K562 (cell line): Measurements from ENCODE around the gene ZNF74. TPM values are rescaled to one million over a fixed set of nuclear protein-coding genes. Genes with fewer than 3 reads are reported as not detected.
A peak's percentile ranks its signal among the peaks of the same experiment; 100 is the strongest.

Experiments
- CC2D1A ChIP-seq: fragments of 450-650 bp; IDR thresholded peaks from 2 replicates; pipeline ENCODE4 v1.6.1; 2017; ENCODE audit warnings: mild to moderate bottlenecking
- CHD2 ChIP-seq: IDR thresholded peaks from 2 replicates; pipeline ENCODE4 v1.6.1; 2011; ENCODE audit warnings: low read depth, low read length
- HNRNPL ChIP-seq: fragments of 200-400 bp; formaldehyde crosslinking; IDR thresholded peaks from 2 replicates; pipeline ENCODE4 v1.6.1; 2017; ENCODE audit warnings: low read depth, mild to moderate bottlenecking, low read length
- MTA3 ChIP-seq: fragments of 450-650 bp; formaldehyde crosslinking; IDR thresholded peaks from 2 replicates; pipeline ENCODE4 v1.6.1; 2017; ENCODE audit warnings: mild to moderate bottlenecking, borderline replicate concordance
- MXD1 ChIP-seq: fragments of 250-450 bp; sonication (Bioruptor Pico); IDR thresholded peaks from 2 replicates; pipeline ENCODE4 v1.8.0; 2021; ENCODE audit warnings: borderline replicate concordance, mild to moderate bottlenecking, moderate library complexity; ENCODE audit not compliant: poor library complexity, severe bottlenecking
- POLR2G ChIP-seq: fragments of 200-400 bp; formaldehyde crosslinking; IDR thresholded peaks from 2 replicates; pipeline ENCODE4 v1.6.1; 2017; ENCODE audit warnings: low read depth, mild to moderate bottlenecking, antibody characterized with exemption, low read length, moderate library complexity
- PRMT5 ChIP-seq: sonication (generic); formaldehyde crosslinking; IDR thresholded peaks from 2 replicates; pipeline ENCODE4 v1.5.0; 2020; ENCODE audit warnings: missing genetic modification reagents
- RBFOX2 ChIP-seq: fragments of 200-400 bp; formaldehyde crosslinking; IDR thresholded peaks from 2 replicates; pipeline ENCODE4 v1.6.1; 2017; ENCODE audit warnings: low read depth, mild to moderate bottlenecking, low read length, moderate library complexity
- RBM34 ChIP-seq: fragments of 200-400 bp; formaldehyde crosslinking; IDR thresholded peaks from 2 replicates; pipeline ENCODE4 v1.6.1; 2018; ENCODE audit warnings: low read length, borderline replicate concordance; ENCODE audit not compliant: insufficient read depth
- RFX7 ChIP-seq: fragments of 250-450 bp; sonication (Bioruptor Pico); IDR thresholded peaks from 2 replicates; pipeline ENCODE4 v1.5.1; 2021; ENCODE audit warnings: mild to moderate bottlenecking
- TCF7L2 ChIP-seq: fragments of 150-350 bp; IDR thresholded peaks from 2 replicates; pipeline ENCODE4 v1.6.1; 2016; ENCODE audit warnings: low read depth, mild to moderate bottlenecking, low read length, moderate library complexity
- ZBED1 ChIP-seq: IDR thresholded peaks from 2 replicates; pipeline ENCODE4 v1.6.1; 2014
- ZNF184 ChIP-seq: sonication (generic); formaldehyde crosslinking; IDR thresholded peaks from 2 replicates; pipeline ENCODE4 v1.5.0; 2020; ENCODE audit warnings: missing genetic modification reagents
- ZNF695 ChIP-seq: fragments of 450-650 bp; formaldehyde crosslinking; IDR thresholded peaks from 2 replicates; pipeline ENCODE4 v1.4.0; 2020; ENCODE audit warnings: mild to moderate bottlenecking, moderate library complexity
- polyA plus RNA-seq, 8 experiments: library from polyadenylated mRNA; depleted of rRNA in 4 of 8; stranded (reverse) in 5 of 8; unstranded in 3 of 8; fragments of >200 nt; fragmentation: Nextera tagmentation in 2 of 8; fragmentation: Illumina TruSeq in 1 of 8; extraction: Ambion mirVana in 2 of 8; extraction: Trizol in 1 of 8; gene quantifications; 2 replicates each; pipeline versions ENCODE4 v1.2.1 to v1.2.3, GENCODE V29; 2011 to 2014; ENCODE audit warnings: inconsistent platforms in 1 of 8, missing spikeins in 1 of 8
- total RNA-seq, 7 experiments: library from RNA; depleted of rRNA in 6 of 7; stranded (reverse); fragments of >200 nt in 6 of 7; fragmentation: Illumina TruSeq in 2 of 7; extraction: Trizol in 2 of 7; gene quantifications; 2 replicates each; pipeline versions ENCODE4 v1.2.1 to v1.2.3, GENCODE V29; 2011 to 2021; ENCODE audit warnings: low replicate concordance in 1 of 7
- TF ChIP-seq, protein P1 (sequence below): sonication (generic); formaldehyde crosslinking; IDR thresholded peaks from 2 replicates; pipeline ENCODE4 v1.8.1; 2023; ENCODE audit warnings: mild to moderate bottlenecking, missing genetic modification reagents
- TF ChIP-seq, protein P2 (sequence below): sonication (generic); formaldehyde crosslinking; IDR thresholded peaks from 2 replicates; pipeline ENCODE4 v1.8.0; 2022; ENCODE audit warnings: mild to moderate bottlenecking, low read depth, missing genetic modification reagents
- TF ChIP-seq, protein P3 (sequence below): fragments of 250-450 bp; sonication (Bioruptor Pico); IDR thresholded peaks from 2 replicates; pipeline ENCODE4 v1.5.0; 2021
- TF ChIP-seq, protein P4 (sequence below), 2 experiments: IDR thresholded peaks in 1 of 2; conservative IDR thresholded peaks in 1 of 2; 2 replicates each; pipeline ENCODE4 v1.6.1; 2016; ENCODE audit warnings: low read depth in 2 of 2, mild to moderate bottlenecking in 1 of 2, missing compliant biosample characterization in 1 of 2, missing genetic modification characterization in 1 of 2, moderate library complexity in 1 of 2

ZNF74 gene
- total and polyA plus RNA-seq, 9 of the 15 experiments (the other 6 are each of a cell fraction or from before 2014, with no cell fraction given): 2.4 to 53.5 (median 31.5) TPM

DNA sequence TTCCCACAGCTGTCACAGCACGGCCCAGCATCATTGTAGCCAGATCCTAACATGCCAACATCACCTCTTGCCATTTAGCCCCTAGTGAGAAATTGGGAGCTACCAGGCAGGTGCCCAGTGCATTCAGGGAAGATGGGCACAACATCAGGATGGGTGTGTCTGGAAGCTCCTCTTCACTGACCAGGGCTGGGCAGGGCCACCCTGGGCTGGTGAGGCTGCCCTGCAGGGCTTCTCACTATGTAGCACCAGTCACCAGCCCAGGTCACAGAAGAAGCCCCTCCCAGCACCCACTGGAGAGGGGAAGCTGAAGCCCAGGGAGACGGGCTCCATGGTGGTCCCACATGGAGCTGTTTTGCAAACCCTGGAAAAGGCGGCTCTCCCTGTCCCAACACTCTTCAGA, 13.9 kb downstream of the ZNF74 start (continued):
- TF ChIP-seq CC2D1A: no peak
- 0 out of 2 replicates have a peak, but pooled peaks have one; percentile 4 for TF ChIP-seq RFX7 (CRISPR knock-in tag)
- TF ChIP-seq MTA3: peak; percentile 63; the same call in 1 of the 2 replicates
- TF ChIP-seq RBM34: no peak
- 0 out of 2 replicates have a peak, but pooled peaks have one; percentile 25 for TF ChIP-seq CHD2
- TF ChIP-seq MXD1: no peak
- 0 out of 2 replicates have a peak, but pooled peaks have one; percentile 31 for TF ChIP-seq POLR2G
- 0 out of 2 replicates have a peak, but pooled peaks have one; percentile 34 for TF ChIP-seq ZNF695 (CRISPR knock-in tag)
- TF ChIP-seq HNRNPL: no peak
- TF ChIP-seq, protein P1, sequence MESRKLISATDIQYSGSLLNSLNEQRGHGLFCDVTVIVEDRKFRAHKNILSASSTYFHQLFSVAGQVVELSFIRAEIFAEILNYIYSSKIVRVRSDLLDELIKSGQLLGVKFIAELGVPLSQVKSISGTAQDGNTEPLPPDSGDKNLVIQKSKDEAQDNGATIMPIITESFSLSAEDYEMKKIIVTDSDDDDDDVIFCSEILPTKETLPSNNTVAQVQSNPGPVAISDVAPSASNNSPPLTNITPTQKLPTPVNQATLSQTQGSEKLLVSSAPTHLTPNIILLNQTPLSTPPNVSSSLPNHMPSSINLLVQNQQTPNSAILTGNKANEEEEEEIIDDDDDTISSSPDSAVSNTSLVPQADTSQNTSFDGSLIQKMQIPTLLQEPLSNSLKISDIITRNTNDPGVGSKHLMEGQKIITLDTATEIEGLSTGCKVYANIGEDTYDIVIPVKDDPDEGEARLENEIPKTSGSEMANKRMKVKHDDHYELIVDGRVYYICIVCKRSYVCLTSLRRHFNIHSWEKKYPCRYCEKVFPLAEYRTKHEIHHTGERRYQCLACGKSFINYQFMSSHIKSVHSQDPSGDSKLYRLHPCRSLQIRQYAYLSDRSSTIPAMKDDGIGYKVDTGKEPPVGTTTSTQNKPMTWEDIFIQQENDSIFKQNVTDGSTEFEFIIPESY: no peak
- no peak for TF ChIP-seq ZNF184
- TF ChIP-seq, protein P2, sequence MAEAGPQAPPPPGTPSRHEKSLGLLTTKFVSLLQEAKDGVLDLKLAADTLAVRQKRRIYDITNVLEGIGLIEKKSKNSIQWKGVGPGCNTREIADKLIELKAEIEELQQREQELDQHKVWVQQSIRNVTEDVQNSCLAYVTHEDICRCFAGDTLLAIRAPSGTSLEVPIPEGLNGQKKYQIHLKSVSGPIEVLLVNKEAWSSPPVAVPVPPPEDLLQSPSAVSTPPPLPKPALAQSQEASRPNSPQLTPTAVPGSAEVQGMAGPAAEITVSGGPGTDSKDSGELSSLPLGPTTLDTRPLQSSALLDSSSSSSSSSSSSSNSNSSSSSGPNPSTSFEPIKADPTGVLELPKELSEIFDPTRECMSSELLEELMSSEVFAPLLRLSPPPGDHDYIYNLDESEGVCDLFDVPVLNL: 0 out of 2 replicates have a peak, but pooled peaks have one; percentile 14
- 0 out of 2 replicates have a peak, but pooled peaks have one; percentile 38 for TF ChIP-seq ZBED1
- peak; percentile 15; the same call in 1 of the 2 replicates for TF ChIP-seq RBFOX2
- 0 out of 2 replicates have a peak, but pooled peaks have one; percentile 13 for TF ChIP-seq TCF7L2
- TF ChIP-seq, protein P3, sequence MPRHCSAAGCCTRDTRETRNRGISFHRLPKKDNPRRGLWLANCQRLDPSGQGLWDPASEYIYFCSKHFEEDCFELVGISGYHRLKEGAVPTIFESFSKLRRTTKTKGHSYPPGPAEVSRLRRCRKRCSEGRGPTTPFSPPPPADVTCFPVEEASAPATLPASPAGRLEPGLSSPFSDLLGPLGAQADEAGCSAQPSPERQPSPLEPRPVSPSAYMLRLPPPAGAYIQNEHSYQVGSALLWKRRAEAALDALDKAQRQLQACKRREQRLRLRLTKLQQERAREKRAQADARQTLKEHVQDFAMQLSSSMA (CRISPR knock-in tag): no peak
- 0 out of 2 replicates have a peak, but pooled peaks have one; percentile 31 for TF ChIP-seq PRMT5 (CRISPR knock-in tag)
- TF ChIP-seq, protein P4, sequence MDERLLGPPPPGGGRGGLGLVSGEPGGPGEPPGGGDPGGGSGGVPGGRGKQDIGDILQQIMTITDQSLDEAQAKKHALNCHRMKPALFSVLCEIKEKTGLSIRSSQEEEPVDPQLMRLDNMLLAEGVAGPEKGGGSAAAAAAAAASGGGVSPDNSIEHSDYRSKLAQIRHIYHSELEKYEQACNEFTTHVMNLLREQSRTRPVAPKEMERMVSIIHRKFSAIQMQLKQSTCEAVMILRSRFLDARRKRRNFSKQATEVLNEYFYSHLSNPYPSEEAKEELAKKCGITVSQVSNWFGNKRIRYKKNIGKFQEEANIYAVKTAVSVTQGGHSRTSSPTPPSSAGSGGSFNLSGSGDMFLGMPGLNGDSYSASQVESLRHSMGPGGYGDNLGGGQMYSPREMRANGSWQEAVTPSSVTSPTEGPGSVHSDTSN (CRISPR knock-in tag; IDR thresholded peaks at IDR 0.05; ENCODE audit: low read depth): 0 out of 2 replicates have a peak, but pooled peaks have one; percentile 5
- TF ChIP-seq, protein P4 (tag; conservative IDR thresholded peaks at IDR 0.05; ENCODE audit: low read depth): no peak
